Endothelial cell of umbilical vein (primary cell): ENCODE data around the gene CIB1. TPM values are rescaled to one million over a fixed set of nuclear protein-coding genes. Genes with fewer than 3 reads are reported as not detected.

ENCODE experiments used
- BruUV-seq: library from RNA; stranded (reverse); fragments of 400-500 nt; replicated peaks from 2 replicates; lab custom pipeline; 2021; lab: Mats Ljungman, UMichigan
- CTCF ChIA-PET: fragments of 300-600, 350-600 bp; sonication (Branson Sonifier 250); formaldehyde crosslinking; loops from one replicate; lab custom pipeline; 2021; ENCODE audit warnings: antibody characterized with exemption, inconsistent platforms; lab: Charles Lee
- POLR2A ChIA-PET: fragments of 300-600, 350-600 bp; sonication (Branson Sonifier 250); formaldehyde crosslinking; loops from one replicate; lab custom pipeline; 2021; ENCODE audit warnings: antibody characterized with exemption, inconsistent platforms; lab: Charles Lee
- DNase-seq: peaks from one replicate; pipeline ENCODE4 v3.0.0-alpha.2; 2011; ENCODE audit warnings: low read depth, low spot score
- FAIRE-seq: peaks from 2 replicates; lab custom pipeline; 2011; peaks lifted over from hg19 to GRCh38; lab: Jason Lieb, UNC
- H2AFZ ChIP-seq: 2 replicates; pipeline ENCODE4 v1.6.0; 2012; ENCODE audit warnings: low read depth, low read length, control low read depth, inconsistent platforms
- H3K27ac ChIP-seq: 2 replicates; pipeline ENCODE4 v1.5.1; 2011; ENCODE audit warnings: low read depth, mild to moderate bottlenecking, control low read depth, low read length, moderate library complexity; ENCODE audit not compliant: insufficient read depth
- H3K27me3 ChIP-seq, 2 experiments: 2 replicates each; pipeline versions ENCODE4 v1.6.0 to v1.6.1; 2011; ENCODE audit warnings: low read length in 2 of 2, mixed read lengths in 1 of 2; ENCODE audit not compliant: control insufficient read depth in 2 of 2, insufficient read depth in 2 of 2
- H3K36me3 ChIP-seq, 2 experiments: 2 replicates in 1 of 2; 3 replicates in 1 of 2; pipeline ENCODE4 v1.5.1; 2011; ENCODE audit warnings: low read length in 2 of 2, mild to moderate bottlenecking in 1 of 2, moderate library complexity in 1 of 2; ENCODE audit not compliant: control insufficient read depth in 2 of 2, insufficient read depth in 2 of 2; ENCODE audit errors: extremely low read depth in 1 of 2
- H3K4me1 ChIP-seq: 3 replicates; pipeline ENCODE4 v1.5.1; 2011; ENCODE audit warnings: mild to moderate bottlenecking, low read length; ENCODE audit not compliant: control insufficient read depth, insufficient read depth; ENCODE audit errors: extremely low read depth
- H3K4me2 ChIP-seq: 2 replicates; pipeline ENCODE4 v1.6.1; 2011; ENCODE audit warnings: low read length, control low read depth, mixed read lengths; ENCODE audit not compliant: insufficient read depth
- H3K4me3 ChIP-seq, 3 experiments: fragments of 200-600 bp in 1 of 3; sonication (generic), shearing (Covaris generic) in 1 of 3; replicated peaks in 1 of 3; 2 replicates each; pipeline ENCODE4 v1.5.1; 2011 to 2016; ENCODE audit warnings: control low read depth in 3 of 3, low read length in 3 of 3, mild to moderate bottlenecking in 2 of 3, inconsistent platforms in 1 of 3, low read depth in 1 of 3, moderate library complexity in 1 of 3; ENCODE audit not compliant: insufficient read depth in 1 of 3
- H3K79me2 ChIP-seq: 2 replicates; pipeline ENCODE4 v1.6.0; 2012; ENCODE audit warnings: low read length, inconsistent platforms; ENCODE audit not compliant: control insufficient read depth, insufficient read depth
- H3K9ac ChIP-seq: replicated peaks from 2 replicates; pipeline ENCODE3; 2011; ENCODE audit warnings: low read length, control low read depth; ENCODE audit not compliant: insufficient read depth; ENCODE audit errors: extremely low read depth
- H3K9me1 ChIP-seq: replicated peaks from 3 replicates; pipeline ENCODE4 v1.6.0; 2011; ENCODE audit warnings: mild to moderate bottlenecking, low read length; ENCODE audit not compliant: control insufficient read depth, insufficient read depth; ENCODE audit errors: extremely low read depth
- H3K9me3 ChIP-seq: replicated peaks from 2 replicates; pipeline ENCODE4 v1.5.1; 2012; ENCODE audit warnings: low read length, inconsistent platforms; ENCODE audit not compliant: control insufficient read depth, insufficient read depth
- H4K20me1 ChIP-seq: replicated peaks from 2 replicates; pipeline ENCODE3; 2011; ENCODE audit warnings: mild to moderate bottlenecking, low read length; ENCODE audit not compliant: control insufficient read depth, insufficient read depth; ENCODE audit errors: extremely low read depth
- CTCF ChIP-seq, 2 donors: IDR thresholded peaks; 1 replicate in 1 of 2; 2 replicates in 1 of 2; pipeline ENCODE4 v1.5.1; 2011; ENCODE audit warnings: low read length in 2 of 2, mild to moderate bottlenecking in 2 of 2, moderate library complexity in 2 of 2, control low read depth in 1 of 2, inconsistent platforms in 1 of 2, low read depth in 1 of 2; ENCODE audit not compliant: insufficient read depth in 1 of 2; ENCODE audit errors: extremely low read depth in 1 of 2
- EZH2 ChIP-seq: IDR thresholded peaks from 2 replicates; pipeline ENCODE4 v1.6.1; 2012; ENCODE audit warnings: borderline replicate concordance, low read depth, mild to moderate bottlenecking, moderate library complexity, low read length, inconsistent platforms; ENCODE audit not compliant: severe bottlenecking
- FOS ChIP-seq: IDR thresholded peaks from 2 replicates; pipeline ENCODE4 v1.6.1; 2011; ENCODE audit warnings: mild to moderate bottlenecking, low read length, moderate library complexity, borderline replicate concordance; ENCODE audit not compliant: insufficient read depth
- GATA2 ChIP-seq: IDR thresholded peaks from 2 replicates; pipeline ENCODE4 v1.7.0; 2011; ENCODE audit warnings: low read depth, mild to moderate bottlenecking, moderate library complexity, mixed read lengths, low read length; ENCODE audit not compliant: insufficient read length, insufficient read depth
- JUN ChIP-seq: IDR thresholded peaks from 2 replicates; pipeline ENCODE4 v1.6.1; 2011; ENCODE audit warnings: borderline replicate concordance, low read depth; ENCODE audit not compliant: insufficient read length, insufficient read depth
- MAX ChIP-seq: IDR thresholded peaks from 2 replicates; pipeline ENCODE4 v1.6.1; 2011; ENCODE audit not compliant: insufficient read depth, insufficient read length
- MYC ChIP-seq: IDR thresholded peaks from one replicate; pipeline ENCODE4 v1.6.1; 2011; ENCODE audit warnings: mild to moderate bottlenecking, low read depth, low read length
- POLR2A ChIP-seq: IDR thresholded peaks from 2 replicates; pipeline ENCODE4 v1.6.1; 2012; ENCODE audit warnings: low read depth, mild to moderate bottlenecking, control low read depth, low read length
- POLR2AphosphoS5 ChIP-seq: IDR thresholded peaks from 2 replicates; pipeline ENCODE4 v1.6.1; 2012; ENCODE audit warnings: low read depth, mild to moderate bottlenecking, control low read depth, low read length, moderate library complexity; ENCODE audit not compliant: insufficient read depth
- dilution Hi-C: fragments of 300-500 bp; cut with MboI; formaldehyde crosslinking; loops from one replicate; pipeline ENCODE4 v1.15.0; 2019; ENCODE audit warnings: low sequenced_read_pairs; ENCODE audit not compliant: extremely low pct_ligation_motif_present
- intact Hi-C: fragments of 100-400 bp; cut with micrococcal nuclease; formaldehyde crosslinking; loops from one replicate; pipeline ENCODE4 v1.10.0; 2022
- polyA plus RNA-seq, 4 experiments: library from polyadenylated mRNA; depleted of rRNA in 3 of 4; stranded (reverse) in 3 of 4; unstranded in 1 of 4; fragments of >200 nt; gene quantifications; 2 replicates each; pipeline versions ENCODE4 v1.2.1 to v1.2.3, GENCODE V29; 2011 to 2012; ENCODE audit warnings: missing spikeins in 1 of 4
- small RNA-seq: library from RNA; depleted of rRNA; stranded (forward); fragments of <200 nt; gene quantifications from one replicate; pipeline ENCODE3, GENCODE V24; 2012; ENCODE audit warnings: low replicate concordance, low read depth; ENCODE audit not compliant: insufficient read depth, insufficient read length
- total RNA-seq: library from RNA; stranded (reverse); gene quantifications from 2 replicates; pipeline ENCODE4 v1.2.3, GENCODE V29; 2021

Gene CIB1
- total and polyA plus RNA-seq, 2 donors (not counting 3 experiments of a cell fraction or from before 2014, with no cell fraction given): 58.3 to 105 TPM

- no TSS peak for BruUV-seq
- CTCF ChIA-PET: interaction anchor here (1.3 kb wide), 1 partner anchor 16 kb away, joined by 3 read pairs; no protein-coding TSS in a partner anchor
- FAIRE-seq: no peak
Observed at GRCh38 chr15:90181776-90182175, 52.0 kb downstream of the CIB1 start.

More at GRCh38 chr15:90181776-90182175, 52.0 kb downstream of the CIB1 start:
- Histone ChIP-seq H3K36me3 (no peaks in the 10 kb centered on the region), H3K27me3 (peaks cover 0 to 2% of the 10 kb centered on the region in 2 experiments), H3K9me1 (no peaks in the 10 kb centered on the region), H3K4me3 (no peak overlapping the region), H2AFZ (no peak overlapping the region), H3K9me3 (no peaks in the 10 kb centered on the region), H3K9ac (no peak overlapping the region), H3K4me1 (peaks cover 4% of the 10 kb centered on the region), H4K20me1 (no peaks in the 10 kb centered on the region), H3K27ac (no peak overlapping the region), H3K4me2 (no peak overlapping the region), H3K79me2 (no peaks in the 10 kb centered on the region)
- DNase-seq: no peak
- dilution Hi-C loops: no loop called here
- TF ChIP-seq JUN (no peak), CTCF (IDR thresholded peaks at IDR 0.05; ENCODE audit: extremely low read depth in 1 of 2, insufficient read depth in 1 of 2, low read depth in 1 of 2, low read length in 2 of 2) (no peak), EZH2 (no peak), FOS (no peak), POLR2AphosphoS5 (no peak), MYC (no peak), GATA2 (no peak), POLR2A (no peak), MAX (no peak)
- intact Hi-C loops: no loop called here
- POLR2A ChIA-PET: no interaction called here

Small RNA genes lying within 50 kb of the gene (small RNA-seq; reads per million reads assigned to genes)
- gene AC091167.3: not detected

Other genes with a start within 250 kb of the CIB1 start
- 31.8 and 32.4 TPM in 2 replicates for gene ZNF710, start 232.6 kb downstream of the CIB1 start, total RNA-seq
- 8.9 and 9.2 TPM in 2 replicates for gene ZNF710, start 232.6 kb downstream of the CIB1 start, polyA plus RNA-seq
- 127 and 133 TPM in 2 replicates for gene IDH2, start 131.5 kb downstream of the CIB1 start, total RNA-seq
- 123 and 137 TPM in 2 replicates for gene IDH2, start 131.5 kb downstream of the CIB1 start, polyA plus RNA-seq
- 7.1 and 7.8 TPM in 2 replicates for gene SEMA4B, start 32.6 kb downstream of the CIB1 start, total RNA-seq
- gene SEMA4B, start 32.6 kb downstream of the CIB1 start, polyA plus RNA-seq: 6.1 and 7.5 TPM in 2 replicates
- 4.4 and 7.2 TPM in 2 replicates for gene GDPGP1, start 268 bp upstream of the CIB1 start, total RNA-seq
- 4.8 and 6.0 TPM in 2 replicates for gene GDPGP1, start 268 bp upstream of the CIB1 start, polyA plus RNA-seq
- gene TTLL13, start 15.6 kb upstream of the CIB1 start, total RNA-seq: not detected in 2 replicates
- 0.04 and 0.05 TPM in 2 replicates for gene TTLL13, start 15.6 kb upstream of the CIB1 start, polyA plus RNA-seq
- gene NGRN, start 31.7 kb upstream of the CIB1 start, total RNA-seq: 56.5 and 60.7 TPM in 2 replicates
- gene NGRN, start 31.7 kb upstream of the CIB1 start, polyA plus RNA-seq: 25.7 and 28.9 TPM in 2 replicates
- gene ZNF774, start 118.3 kb upstream of the CIB1 start, total RNA-seq: 2.6 and 3.9 TPM in 2 replicates
- gene ZNF774, start 118.3 kb upstream of the CIB1 start, polyA plus RNA-seq: 0.89 and 0.98 TPM in 2 replicates
- gene IQGAP1, start 154.3 kb upstream of the CIB1 start, total RNA-seq: 244 and 258 TPM in 2 replicates
- 82.2 and 84.7 TPM in 2 replicates for gene IQGAP1, start 154.3 kb upstream of the CIB1 start, polyA plus RNA-seq